CD4-positive, alpha-beta T cell treated with Interleukin-12 subunit alpha and Interleukin-12 subunit beta, for 1 hour (primary cell): ENCODE results near the gene COX7C.
"Not testable (repeated sequence)": the region's sequence is repeated elsewhere in the genome, so short reads cannot be mapped to it uniquely, and the experiment has no call there.

Experiments
- DNase-seq: peaks from one replicate; pipeline ENCODE4 v3.0.0-alpha.2; 2020

The COX7C gene, protein sequence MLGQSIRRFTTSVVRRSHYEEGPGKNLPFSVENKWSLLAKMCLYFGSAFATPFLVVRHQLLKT

GRCh38 chr5:86617756-86618576 is at the start of gene COX7C:
Gene COX7C, plus strand, starts transcription at chr5:86617941. Its CDS starts 115 bp downstream, at chr5:86618056.
- peak; percentile 96 for DNase-seq

DNA sequence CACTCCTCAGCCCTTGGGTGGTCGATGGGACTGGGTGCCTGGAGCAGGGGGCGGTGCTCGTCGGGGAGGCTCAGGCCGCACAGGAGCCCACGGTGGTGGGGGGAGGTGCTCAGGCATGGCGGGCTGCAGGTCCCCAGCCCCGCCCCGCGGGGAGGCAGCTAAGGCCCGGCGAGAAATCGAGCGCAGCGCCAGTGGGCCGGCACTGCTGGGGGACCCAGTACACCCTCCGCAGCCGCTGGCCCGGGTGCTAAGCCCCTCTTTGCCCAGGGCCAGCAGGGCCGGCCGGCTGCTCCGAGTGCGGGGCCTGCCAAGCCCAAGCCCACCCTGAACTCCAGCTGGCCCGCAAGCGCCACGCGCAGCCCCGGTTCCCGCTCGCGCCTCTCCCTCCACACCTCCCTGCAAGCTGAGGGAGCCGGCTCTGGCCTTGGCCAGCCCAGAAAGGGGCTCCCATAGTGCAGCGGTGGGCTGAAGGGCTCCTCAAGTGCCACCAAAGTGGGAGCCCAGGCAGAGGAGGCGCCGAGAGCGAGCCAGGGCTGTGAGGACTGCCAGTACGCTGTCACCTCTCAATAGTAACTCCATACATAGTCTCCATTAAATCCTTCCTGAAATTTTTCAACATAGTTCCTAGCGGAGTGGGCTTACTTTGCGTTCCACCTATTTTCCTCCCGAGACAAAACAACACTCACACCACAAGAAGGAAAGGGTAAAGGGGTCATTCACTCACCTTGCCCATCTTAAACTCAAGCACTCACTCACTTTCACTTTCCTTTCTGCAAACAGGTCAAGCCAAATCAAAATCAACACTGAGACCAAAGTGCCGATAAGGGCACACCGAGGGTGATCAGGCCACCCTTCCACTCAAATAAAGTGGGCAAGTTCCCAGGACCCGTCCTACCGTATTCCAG is 48.0 kb upstream of the COX7C start:
- DNase-seq = not testable (repeated sequence)

DNA sequence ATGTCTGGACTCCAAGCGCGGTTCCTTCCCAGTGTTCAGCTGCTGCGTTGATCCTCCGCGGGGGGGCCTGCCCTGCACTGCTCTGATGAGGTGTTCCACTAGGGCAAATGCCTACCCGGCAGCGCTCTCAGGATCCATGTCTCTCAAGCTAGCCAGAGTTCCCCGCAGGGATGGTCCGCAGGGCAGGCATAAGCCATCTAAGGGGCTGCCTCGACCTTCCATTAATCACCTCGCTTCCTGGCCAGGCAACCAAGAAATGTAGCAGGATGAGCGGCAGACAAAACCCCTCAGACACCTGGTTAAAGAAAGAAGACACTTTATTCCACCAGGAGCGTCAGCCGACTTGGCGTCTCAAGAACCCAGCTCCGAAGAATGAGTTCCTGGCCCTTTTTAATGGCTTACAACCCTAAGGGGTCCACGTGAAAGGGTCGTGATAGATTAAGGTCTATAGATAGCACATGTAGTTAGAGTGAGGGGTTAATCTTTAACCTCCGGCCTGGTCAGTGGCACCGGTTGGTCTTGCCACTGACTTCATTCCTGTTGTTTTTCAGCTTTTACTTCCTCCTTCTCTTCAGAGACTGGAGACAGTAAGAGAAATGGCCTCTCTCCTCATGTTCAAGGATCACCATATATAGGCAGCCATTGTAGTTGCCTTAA is 47.2 kb upstream of the COX7C start:
- DNase-seq = no peak

- not testable (repeated sequence) for DNase-seq
These were observed 46.6 kb upstream of the COX7C start for GRCh38 chr5:86571109-86571508.

- DNase-seq = no peak
These were observed 44.8 kb upstream of the COX7C start for GRCh38 chr5:86572825-86573517.

- no peak for DNase-seq
These were observed 38.2 kb upstream of the COX7C start for GRCh38 chr5:86579502-86579901.

DNA sequence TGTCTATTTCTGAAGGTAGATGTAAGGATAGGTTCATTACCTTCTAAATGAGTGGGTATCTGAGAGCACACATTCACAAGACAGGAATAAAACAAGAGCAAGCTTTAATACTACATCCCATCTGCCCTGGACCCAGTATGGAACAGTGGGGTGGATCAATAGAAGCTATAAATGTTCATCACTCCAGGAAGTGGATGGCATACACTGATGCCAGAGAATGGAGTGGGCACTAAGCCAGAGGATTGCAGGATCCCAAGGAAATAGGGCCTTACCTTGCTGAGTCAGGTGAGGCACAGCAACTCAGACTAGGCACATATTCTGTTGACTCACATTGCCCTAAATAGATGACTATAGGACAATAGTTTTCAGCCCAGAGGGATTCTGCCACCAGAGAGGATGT is 21.3 kb upstream of the COX7C start:
- DNase-seq = no peak

DNA sequence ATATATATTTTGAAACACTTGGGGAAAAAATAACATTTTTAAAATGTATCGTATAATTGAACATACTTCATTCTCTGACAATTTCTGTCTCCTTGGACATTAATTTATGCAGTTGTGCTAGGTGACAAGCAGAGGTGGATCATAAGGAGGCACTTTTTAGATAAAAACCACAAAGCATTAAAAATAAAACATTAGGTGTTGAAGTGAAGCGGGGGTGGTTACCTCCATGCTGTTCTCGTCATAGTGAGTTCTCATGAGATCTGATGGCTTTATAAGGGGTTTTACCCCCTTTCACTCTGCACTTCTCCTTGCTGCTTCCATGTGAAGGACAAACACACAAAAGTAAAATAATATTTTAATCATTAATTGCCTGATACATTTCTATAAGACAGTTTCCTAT is 11.9 kb upstream of the COX7C start:
- DNase-seq = no peak

- no peak for DNase-seq
These were observed 4.3 kb upstream of the COX7C start for GRCh38 chr5:86613455-86613854.

DNA sequence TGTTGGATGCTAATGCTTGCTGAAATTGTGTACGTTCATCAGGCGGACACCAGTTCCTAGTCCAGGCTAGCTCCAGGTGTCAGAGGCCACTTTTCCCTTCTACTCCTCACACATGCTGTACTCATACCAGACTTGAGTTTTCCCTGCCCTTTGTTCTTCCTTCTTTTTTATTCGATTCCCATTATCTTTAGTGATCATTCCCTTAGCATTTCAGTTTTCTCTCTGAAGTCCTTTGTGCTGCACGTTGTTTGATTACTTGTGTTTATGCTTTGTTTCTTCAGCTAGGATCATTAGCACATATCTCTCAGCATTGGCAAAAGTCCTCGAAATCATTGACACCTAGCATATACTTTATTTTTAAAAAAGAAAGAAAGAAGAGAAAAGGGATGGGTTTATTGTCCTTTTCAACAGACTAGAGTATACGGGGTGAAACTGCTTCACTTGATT is 409 bp upstream of the COX7C start:
- no peak for DNase-seq

DNA sequence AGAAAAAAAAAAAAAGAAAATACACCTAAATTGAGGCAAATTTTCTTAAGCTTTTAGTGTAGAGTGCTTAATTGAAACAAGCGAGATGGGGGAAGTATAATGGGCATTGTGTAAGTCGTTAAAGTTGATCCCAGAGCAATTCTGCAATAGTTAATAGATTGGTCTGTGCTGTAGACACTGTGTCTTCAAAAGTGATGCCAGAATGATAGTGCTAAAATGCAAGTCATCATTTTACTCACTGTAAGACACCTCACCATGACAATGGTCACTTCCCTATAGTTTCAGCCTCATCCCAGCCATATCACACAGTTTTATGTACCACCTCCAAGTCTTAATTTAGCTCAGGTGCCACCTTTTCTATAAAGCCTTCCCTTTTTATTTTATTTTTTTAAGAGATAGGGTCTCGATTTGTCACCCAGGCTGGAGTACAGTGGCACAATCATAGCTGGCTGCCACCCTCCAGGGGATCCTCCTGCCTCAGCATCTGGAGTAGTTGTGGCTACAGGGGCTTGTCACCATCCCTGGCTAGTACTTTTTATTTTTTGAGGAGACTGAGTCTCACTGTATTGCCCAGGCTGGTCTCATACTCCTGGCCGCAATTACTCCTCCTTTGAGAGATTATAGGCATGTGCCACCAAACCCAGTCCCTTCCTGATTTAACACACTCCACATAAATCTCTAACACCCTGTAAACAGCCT is 6.2 kb downstream of the COX7C start:
- no peak for DNase-seq

DNA sequence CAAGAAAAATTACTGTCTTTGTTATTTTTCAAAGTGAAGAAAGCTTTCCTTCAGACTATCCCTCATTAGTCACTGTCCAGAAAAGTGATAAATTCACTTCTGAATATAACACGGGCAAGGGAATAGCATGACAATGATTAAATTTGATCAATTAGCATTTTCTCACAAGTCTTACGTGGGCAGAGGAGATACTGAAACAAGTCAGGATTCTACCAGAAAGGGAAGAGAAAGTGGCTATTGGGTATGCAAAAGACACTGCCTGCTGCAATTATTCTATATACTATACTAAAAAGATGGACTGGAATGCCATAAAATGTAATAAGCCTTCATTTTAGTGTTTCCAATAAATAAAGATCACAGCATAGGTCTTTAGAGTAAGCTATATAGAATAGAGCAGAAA is 7.4 kb downstream of the COX7C start:
- no peak for DNase-seq

GRCh38 chr5:86626149-86626548 is 8.4 kb downstream of the COX7C start:
- no peak for DNase-seq

GRCh38 chr5:86631165-86631564 is 13.4 kb downstream of the COX7C start:
- DNase-seq = no peak

GRCh38 chr5:86640998-86641397 is 23.3 kb downstream of the COX7C start:
- DNase-seq = no peak

- DNase-seq = no peak
These were observed 27.1 kb downstream of the COX7C start for GRCh38 chr5:86644843-86645242.

DNA sequence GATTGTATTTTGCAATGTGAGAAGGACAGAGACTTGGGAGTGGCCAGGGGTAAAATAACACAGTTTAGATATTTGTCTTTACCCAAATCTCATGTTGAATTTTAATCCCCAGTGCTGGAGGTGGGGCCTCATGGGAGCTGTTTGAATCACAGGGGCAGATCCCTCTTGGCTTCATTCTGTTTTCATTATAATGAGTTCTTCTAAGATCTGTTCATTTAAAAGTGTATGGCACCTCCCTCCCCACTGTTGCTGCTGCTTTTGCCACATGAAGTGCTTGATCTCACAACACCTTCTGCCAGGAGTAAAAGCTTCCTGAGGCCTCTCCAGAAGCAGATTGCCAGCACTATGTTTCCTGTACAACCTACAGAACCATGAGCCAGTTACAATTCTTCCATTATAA is 28.1 kb downstream of the COX7C start:
- DNase-seq = no peak

DNA sequence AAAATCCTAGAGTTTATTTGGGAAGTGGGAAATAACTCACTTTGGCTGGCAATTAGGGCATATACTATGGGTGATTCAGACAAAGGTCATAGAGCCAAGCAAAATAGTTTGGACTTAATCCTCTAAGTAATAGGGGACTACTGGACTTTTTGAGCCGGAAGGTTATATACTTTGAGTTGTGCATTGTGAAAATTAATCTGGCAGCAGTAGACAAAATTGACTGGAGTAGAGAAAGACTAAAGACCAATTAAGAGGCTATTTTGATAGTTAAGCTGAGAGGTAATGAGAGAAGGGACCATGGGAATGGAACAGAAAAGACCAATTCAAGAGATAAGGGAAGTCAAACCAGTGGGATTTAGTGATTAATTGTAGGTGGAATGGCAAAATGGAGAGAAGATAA is 28.9 kb downstream of the COX7C start:
- no peak for DNase-seq

GRCh38 chr5:86649832-86650505 is 32.2 kb downstream of the COX7C start:
- no peak for DNase-seq

DNA sequence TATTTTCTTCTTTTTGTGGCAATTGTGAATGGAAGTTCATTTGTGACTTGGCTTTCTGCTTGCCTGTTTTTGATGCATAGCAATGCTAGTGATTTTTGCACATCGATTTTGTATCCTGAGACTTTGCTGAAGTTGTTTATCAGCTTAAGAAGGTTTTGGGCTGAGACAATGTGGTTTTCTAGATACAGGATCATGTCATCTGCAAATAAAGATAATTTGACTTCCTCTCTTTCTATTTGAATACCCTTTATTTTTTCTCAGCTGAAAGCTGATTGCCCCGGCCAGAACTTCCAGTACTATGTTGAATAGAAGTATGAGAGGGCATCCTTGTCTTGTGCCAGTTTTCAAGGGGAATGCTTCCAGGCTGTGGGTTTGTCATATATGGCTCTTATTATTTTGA is 43.0 kb downstream of the COX7C start:
- not testable (repeated sequence) for DNase-seq

DNA sequence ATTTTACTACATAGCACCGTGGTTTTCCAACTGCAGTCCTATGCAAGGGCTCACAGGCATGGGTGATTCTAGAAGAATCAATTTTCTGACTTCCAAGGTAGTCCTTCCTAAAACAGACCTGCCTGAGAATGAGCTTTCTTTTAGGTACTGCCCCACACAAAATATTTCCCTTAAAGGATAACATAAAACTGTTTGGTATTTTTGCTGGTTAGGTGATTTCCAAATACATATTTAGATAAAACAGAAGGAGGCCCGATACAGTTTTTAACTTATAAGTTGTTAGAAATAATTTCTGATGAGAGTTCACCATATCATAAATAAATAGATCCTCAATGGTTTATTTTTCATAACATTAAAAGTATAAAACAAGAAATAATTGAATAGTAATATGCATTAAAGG is 46.4 kb downstream of the COX7C start:
- no peak for DNase-seq
